RWPE1 (cell line): ENCODE results near the gene KDM3B.

Source experiments
- CTCF ChIA-PET: fragments of 350-600 bp; sonication (Branson Sonifier 250); formaldehyde crosslinking; extraction: SDS; loops from one replicate; lab custom pipeline; 2021; lab: Yijun Ruan, JAX
- POLR2A ChIA-PET: fragments of 400-600 bp; formaldehyde crosslinking; extraction: SDS; loops from one replicate; lab custom pipeline; 2020; ENCODE audit warnings: antibody characterized with exemption; ENCODE audit not compliant: low non-redundant PET; lab: Yijun Ruan, JAX
- DNase-seq: peaks from one replicate; pipeline ENCODE4 v3.0.0; 2012; ENCODE audit warnings: low spot score
- H3K27ac ChIP-seq: fragments of 450-650 bp; 2 replicates; pipeline ENCODE4 v1.5.1; 2017
- TF ChIP-seq, protein P1 (sequence below): fragments of 450-650 bp; conservative IDR thresholded peaks from 2 replicates; pipeline ENCODE4 v1.5.1; 2017; ENCODE audit warnings: low read depth, mild to moderate bottlenecking

Gene KDM3B

DNA sequence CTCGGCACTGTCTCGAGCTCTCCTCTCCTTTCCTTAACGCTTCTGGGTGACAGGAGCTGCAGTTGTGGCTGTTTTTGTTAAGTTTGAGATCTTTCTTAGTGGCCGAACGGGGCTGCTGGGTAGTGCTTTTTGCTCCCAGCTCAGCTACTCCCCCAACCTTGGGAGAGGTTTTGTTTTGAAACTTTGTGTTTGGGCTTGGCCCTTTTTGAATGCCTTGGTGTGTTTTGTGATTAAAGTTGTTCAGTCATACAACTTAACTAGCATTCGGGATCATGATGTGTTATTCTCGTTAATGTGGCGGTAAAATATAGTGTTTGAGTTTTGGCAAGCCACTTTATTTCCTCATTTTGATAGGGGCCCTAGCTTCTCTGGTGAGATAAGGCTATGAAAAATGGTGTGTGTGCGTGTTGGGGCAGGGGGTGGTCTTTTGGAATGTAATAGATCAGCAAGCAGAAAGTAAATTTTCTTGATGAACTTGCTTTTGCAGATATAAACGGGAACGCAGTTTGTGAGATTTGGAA lies 1.1 kb downstream of the KDM3B start:
- DNase-seq: peak; percentile 31
- TF ChIP-seq, protein P1, sequence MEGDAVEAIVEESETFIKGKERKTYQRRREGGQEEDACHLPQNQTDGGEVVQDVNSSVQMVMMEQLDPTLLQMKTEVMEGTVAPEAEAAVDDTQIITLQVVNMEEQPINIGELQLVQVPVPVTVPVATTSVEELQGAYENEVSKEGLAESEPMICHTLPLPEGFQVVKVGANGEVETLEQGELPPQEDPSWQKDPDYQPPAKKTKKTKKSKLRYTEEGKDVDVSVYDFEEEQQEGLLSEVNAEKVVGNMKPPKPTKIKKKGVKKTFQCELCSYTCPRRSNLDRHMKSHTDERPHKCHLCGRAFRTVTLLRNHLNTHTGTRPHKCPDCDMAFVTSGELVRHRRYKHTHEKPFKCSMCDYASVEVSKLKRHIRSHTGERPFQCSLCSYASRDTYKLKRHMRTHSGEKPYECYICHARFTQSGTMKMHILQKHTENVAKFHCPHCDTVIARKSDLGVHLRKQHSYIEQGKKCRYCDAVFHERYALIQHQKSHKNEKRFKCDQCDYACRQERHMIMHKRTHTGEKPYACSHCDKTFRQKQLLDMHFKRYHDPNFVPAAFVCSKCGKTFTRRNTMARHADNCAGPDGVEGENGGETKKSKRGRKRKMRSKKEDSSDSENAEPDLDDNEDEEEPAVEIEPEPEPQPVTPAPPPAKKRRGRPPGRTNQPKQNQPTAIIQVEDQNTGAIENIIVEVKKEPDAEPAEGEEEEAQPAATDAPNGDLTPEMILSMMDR: no peak
- ChIA-PET POLR2A (interaction anchor here (1.8 kb wide), 1 partner anchor 22 kb away, joined by 6 read pairs; the partner anchor contains the start of gene CDC25C), CTCF (interaction anchor here (0.6 to 2.9 kb wide), 18 partner anchors 12 to 841 kb away, joined by 3 to 86 read pairs (median 4); partner anchors contain the start of genes FAM53C and REEP2)
- H3K27ac ChIP-seq: peak overlapping the region; percentile 92

DNA sequence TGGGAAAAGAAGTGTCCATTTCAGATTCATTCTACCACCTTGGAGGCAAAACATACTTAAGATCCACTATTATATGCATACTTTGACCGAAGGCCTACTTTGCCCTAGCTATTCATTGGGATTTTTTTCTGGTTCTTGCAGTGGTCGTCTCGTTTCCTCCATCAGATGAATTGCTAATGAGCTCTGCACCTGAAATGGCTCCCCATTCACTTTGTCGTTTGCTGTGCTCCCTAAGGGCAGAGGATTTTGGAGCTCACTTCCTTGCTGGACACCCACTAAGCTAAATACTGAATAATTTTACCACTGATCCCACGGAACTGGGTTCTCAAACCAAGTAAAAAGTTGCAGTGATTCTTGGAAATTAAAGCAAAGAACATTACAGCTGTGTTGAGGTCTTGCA lies 1.9 kb downstream of the KDM3B start:
- CTCF ChIA-PET: interaction anchor here (0.6 to 1.2 kb wide), 3 partner anchors 13 to 840 kb away, joined by 3 to 6 read pairs (median 3); partner anchors contain the start of gene FAM53C
- POLR2A ChIA-PET: no interaction called here
- no peak overlapping the region for H3K27ac ChIP-seq
- TF ChIP-seq, protein P1: no peak
- no peak for DNase-seq

DNA sequence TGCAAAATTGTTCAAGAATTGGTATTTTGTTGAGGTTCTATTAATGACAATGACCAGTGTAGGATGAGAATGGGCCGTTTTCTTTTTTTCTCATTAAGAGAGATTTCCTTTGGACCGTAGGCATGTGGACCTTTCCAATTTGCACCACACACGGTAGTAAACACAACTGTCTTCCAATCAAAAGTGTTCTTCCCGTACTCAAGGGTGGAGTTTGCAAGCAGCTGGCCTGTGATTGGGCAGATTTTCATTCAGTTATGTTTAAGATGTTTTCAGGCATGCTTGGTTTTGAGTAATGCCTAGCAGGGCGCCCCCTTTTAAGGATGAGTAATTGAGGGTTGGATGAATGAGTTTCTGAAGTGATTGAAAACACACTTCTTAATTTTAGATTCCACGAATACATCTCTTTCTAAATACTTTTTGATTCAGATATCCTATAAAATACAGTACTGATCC lies 2.5 kb downstream of the KDM3B start:
- no peak overlapping the region for H3K27ac ChIP-seq
- TF ChIP-seq, protein P1: no peak
- DNase-seq: peak; percentile 93
- ChIA-PET POLR2A (interaction anchor here (0.6 kb wide), 1 partner anchor 76 kb away, joined by 3 read pairs; no protein-coding TSS in a partner anchor), CTCF (interaction anchor here (0.6 to 1.2 kb wide), 3 partner anchors 13 to 127 kb away, joined by 3 read pairs; partner anchors contain the start of gene FAM53C)

DNA sequence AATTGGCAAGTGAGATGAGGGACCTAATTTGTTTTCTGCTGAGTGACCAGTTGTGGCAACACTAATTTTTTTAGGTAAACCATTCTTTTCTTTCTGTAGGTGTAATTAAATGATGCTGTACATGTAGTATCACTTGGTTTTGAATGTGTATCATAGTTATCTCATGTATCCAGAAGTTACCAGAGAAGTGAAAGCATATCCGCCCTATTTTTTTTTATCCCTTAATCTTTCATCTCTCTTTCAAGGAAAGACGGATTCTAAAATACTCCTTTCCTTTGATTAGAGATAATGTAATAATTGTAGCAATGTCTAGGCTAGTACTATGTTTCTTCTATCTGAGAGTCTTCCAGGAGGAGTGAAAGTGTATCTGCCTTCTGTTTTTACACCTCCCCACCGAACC lies 7.1 kb downstream of the KDM3B start:
- DNase-seq: no peak
- ChIA-PET POLR2A (no interaction called here), CTCF (no interaction called here)
- TF ChIP-seq, protein P1: no peak
- no peak overlapping the region for H3K27ac ChIP-seq

DNA sequence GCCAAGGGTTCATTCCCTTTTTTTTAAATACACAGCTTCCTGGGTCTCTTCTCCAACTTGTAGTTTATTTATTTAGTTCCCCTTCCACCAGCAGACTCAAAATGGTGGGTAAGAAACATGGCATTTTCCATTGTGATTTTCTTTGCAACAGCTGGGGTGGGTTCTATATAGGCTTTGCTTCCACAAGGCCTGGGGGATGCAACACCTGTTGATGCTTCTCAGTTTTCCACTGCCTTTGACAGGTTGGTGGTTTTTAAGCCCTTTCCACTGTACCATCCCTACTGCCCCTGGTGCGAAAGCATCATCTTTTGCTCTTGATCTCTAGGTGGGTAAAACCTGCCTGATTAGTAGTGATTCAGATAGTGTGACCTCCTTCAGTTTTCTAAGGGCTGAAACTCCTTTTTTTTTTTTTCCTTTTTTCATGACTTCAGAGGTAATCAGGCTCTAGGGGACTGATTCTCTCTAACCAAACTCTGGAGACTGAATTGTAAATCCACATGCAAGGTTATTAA lies 8.5 kb downstream of the KDM3B start:
- POLR2A ChIA-PET: no interaction called here
- TF ChIP-seq, protein P1: no peak
- no peak for DNase-seq
- CTCF ChIA-PET: interaction anchor here (2.5 kb wide), 1 partner anchor 9 kb away, joined by 7 read pairs; the partner anchor contains the start of gene KDM3B
- no peak overlapping the region for H3K27ac ChIP-seq

DNA sequence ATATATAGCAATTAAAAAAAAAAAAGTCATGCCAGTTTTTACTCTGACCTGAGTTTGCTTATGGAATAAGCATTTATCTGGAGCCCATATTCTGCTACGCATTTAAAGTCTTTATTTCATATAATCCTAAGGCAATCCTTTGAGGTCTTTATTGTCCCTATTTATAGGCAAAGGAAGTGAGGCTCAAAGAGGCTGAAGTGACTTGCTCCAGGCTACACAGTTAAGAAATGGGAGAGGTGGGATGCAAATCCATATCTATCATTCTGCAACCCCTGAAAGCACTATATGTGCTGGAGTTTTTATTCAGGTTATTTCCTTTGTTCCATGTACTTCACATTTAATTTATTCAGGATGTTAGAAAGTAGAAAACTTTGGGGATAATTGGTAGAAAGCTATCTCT lies 12.1 kb downstream of the KDM3B start:
- TF ChIP-seq, protein P1: no peak
- H3K27ac ChIP-seq: no peak overlapping the region
- no peak for DNase-seq
- POLR2A ChIA-PET: no interaction called here
- CTCF ChIA-PET: interaction anchor here (2.4 kb wide), 1 partner anchor 12 kb away, joined by 9 read pairs; the partner anchor contains the start of gene KDM3B
